HG03342 (cell line): ENCODE data around the gene RPP30.
A peak's percentile ranks its signal among the peaks of the same experiment; 100 is the strongest.

Experiments
- ATAC-seq: cut with Tn5 transposase; IDR thresholded peaks from one replicate; pipeline ENCODE4 v1.9.1; 2021; ENCODE audit warnings: mild to moderate bottlenecking, moderate library complexity; ENCODE audit not compliant: unreplicated experiment

Gene RPP30

GRCh38 chr10:90871766-90872647, at the start of gene RPP30:
TSS of gene RPP30 (plus strand) at chr10:90871974. CDS start at chr10:90871987, 13 bp downstream.
- ATAC-seq, result peak; percentile 97

- no peak for ATAC-seq
Observed at GRCh38 chr10:90822508-90822907, 49.3 kb upstream of the RPP30 start.

DNA sequence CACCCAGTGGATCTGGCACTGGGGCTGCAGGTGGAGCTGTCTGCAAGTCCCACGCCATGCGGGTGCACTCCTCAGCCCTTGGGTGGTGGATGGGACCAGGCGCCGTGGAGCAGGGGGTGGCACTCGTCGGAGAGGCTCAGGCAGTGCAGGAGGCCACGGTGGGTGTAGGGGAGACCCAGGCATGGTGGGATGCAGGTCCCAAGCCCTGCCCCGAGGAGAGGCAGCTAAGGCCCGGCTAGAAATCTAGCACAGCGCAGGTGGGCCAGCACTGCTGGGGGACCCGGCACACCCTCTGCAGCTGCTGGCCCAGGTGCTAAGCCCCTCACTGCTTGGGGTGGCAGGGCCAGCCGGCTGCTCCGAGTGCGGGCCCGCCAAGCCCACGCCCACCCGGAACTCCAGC, 39.7 kb upstream of the RPP30 start:
- no peak for ATAC-seq

- ATAC-seq, result no peak
Observed at GRCh38 chr10:90834326-90834725, 37.4 kb upstream of the RPP30 start.

- ATAC-seq, result no peak
Observed at GRCh38 chr10:90837486-90837885, 34.3 kb upstream of the RPP30 start.

GRCh38 chr10:90842725-90843124, 29.0 kb upstream of the RPP30 start:
- no peak for ATAC-seq

DNA sequence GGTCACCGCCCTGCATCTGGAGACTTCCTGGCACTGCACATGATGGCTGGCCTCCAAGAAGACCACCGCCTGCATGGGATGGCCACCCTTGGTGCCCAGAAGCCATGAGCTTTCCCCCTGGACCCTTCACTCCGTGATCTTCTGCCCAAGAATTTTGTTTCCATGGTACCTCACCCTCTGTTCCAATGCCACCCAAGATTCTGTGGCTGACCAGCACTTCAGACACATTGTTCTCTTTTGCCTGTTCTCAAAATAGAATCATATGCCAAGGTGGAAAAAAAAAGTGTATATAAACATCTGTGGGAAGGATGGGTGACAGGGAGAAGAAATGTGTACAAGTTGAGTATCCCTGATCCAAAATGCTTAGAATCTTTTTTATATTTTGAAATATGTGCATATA, 26.0 kb upstream of the RPP30 start:
- no peak for ATAC-seq

- no peak for ATAC-seq
Observed at GRCh38 chr10:90846746-90847145, 25.0 kb upstream of the RPP30 start.

GRCh38 chr10:90847436-90847835, 24.3 kb upstream of the RPP30 start:
- ATAC-seq, result no peak

DNA sequence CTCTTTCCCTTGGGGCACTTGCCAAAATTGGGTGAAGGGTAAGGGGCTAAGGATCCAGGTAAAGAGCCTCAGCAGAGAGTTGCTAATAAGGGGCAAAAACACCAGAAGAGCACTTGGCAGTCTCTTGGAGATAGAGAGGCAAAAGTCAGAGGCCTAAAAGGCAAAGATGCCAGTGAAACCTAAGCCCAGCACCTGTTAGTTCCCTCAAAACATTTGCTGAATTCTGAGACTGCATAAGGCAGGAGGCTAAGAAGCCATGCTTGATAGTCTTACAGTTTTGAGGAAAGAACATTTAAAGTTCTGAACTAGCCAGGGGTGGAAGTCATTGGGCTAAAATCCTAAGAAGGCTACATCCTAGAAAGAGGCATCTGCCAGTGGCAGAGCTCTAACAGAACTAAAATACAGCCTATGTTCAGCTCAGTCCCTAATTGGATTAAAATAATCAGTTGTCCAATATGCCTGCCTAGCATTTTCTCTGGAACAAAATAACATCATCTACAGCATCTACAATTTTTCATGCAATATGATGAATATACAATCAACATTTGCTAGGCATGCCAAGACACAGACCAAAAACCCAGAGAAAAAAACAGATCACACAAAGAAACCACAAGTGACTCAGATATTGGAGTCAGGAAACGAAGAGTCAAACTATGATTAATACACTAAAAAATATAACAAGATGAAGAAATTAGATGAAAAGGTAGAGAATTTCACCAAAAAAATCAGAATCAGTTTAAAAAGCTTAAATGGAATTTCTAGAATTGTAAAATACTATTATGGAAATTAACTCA, 21.6 kb upstream of the RPP30 start:
- ATAC-seq, result no peak

DNA sequence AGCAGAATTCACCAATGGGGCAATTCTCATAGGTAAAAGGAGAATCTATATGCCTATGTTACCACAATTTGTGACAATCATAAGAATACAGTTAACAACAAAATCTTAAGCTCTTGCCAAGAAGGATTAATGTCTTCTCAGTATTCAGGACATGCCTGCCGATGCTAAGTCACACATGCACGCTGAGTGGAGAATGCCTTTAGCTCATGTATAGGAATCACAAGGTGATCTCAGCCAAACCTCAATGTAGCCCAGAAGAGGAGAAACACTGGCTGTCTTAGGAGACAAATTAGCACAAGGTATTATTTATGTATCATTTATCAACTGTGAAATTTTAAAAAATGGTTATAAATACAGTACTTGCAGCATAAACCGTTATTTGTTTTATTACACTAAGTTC, 16.6 kb upstream of the RPP30 start:
- ATAC-seq, result no peak

GRCh38 chr10:90856261-90856660, 15.5 kb upstream of the RPP30 start:
- no peak for ATAC-seq

DNA sequence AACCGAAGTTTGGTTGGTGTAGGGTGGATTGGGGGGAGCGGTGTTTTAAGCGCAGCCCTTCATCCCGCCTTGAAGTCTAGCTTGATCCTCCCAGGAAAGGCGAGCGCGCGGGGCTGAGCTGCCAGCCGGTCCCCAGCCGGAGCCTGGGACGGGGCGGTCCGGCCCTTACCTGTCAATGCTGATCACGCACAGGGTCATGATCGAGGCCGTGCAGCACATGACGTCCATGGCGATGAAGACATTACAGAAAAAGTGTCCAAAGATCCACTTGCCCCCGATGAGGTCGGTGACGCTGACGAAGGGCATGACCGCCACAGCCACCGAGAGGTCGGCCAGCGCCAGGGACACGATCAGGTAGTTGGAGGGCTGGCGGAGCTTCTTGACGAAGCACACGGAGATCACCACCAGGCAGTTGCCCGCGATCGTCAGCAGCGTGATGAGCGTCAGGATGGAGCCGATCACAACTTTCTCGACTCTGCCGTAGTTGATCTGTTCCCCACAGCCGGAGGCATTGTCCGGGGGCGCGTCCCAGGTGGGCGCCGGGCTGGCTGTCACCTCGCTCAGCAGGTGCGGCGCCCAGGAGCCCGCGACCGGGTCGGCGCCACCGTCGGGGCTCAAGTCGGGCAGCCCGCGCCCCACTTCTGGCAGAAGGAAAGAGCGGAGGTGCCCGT, 14.7 kb upstream of the RPP30 start:
- ATAC-seq, result peak; percentile 4

- ATAC-seq, result peak; percentile 64
Observed at GRCh38 chr10:90857635-90858460, 13.9 kb upstream of the RPP30 start, which contains the start of gene HTR7. TSS of gene HTR7 (minus strand) at chr10:90858039. CDS start at chr10:90857671, 368 bp downstream.

- no peak for ATAC-seq
Observed at GRCh38 chr10:90858461-90858968, 13.3 kb upstream of the RPP30 start.

DNA sequence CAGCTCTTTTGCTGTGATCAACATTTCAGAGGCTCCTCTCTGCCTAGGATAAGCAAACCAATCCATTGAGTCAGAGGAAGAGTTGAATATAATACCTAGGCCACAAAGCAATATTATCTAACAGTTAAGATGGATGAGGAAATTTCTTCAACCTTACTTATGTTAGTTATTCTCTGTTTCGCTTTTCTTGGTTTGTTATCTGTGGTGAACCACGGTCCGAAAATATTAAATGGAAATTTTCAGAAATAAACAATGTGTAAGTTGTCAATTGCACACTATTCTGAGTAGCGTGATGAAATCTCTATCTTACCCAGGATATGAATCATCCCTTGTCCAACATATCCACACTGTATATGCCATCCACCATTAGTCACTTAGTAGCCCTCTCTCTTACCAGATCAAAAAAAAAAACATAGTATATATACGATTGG, 12.4 kb upstream of the RPP30 start:
- no peak for ATAC-seq

DNA sequence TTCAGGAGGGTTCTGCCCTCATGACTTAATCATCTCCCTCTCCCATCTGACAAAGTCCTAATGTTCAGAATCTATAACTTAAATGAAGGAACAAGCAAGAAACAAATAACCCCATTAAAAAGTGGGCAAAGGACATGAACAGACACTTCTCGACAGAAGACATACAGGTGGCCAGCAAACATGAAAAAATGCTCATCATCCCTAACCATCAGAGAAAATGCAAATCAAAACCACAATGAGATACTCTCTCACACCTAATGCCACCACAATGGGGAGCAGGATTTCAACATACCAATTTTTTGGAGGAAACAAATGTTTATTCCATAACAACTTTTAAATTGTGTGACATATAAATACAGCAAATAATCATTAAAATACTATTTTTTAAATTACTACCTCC, 11.0 kb upstream of the RPP30 start:
- no peak for ATAC-seq

DNA sequence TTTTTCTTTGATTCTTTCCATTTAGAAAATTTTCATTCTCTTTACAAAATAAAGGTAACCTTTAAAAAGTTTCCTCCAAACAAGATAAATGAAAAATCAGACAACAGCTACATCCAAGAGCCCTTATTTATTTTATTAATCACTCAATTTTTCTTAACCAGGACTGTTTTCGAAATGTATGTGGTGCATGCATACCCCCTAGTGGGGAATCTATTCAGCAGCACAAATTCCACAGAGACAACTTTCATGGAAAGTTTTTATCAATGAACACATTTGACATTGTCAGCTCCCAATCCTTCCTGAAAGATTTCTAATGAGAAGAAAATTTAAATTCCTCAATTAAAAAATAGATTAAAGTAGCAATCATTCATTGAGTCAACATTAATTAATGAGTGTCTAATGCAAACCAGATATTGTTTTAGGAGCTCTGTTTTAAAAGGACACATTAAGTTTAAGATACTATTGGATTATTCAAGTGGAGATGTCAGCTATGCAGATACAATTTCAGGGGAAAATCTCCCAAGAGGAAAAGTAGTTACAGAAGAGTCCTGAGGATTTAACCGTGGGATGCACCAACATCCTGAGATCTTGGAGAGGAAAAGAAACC, 8.8 kb upstream of the RPP30 start:
- ATAC-seq, result no peak

- no peak for ATAC-seq
Observed at GRCh38 chr10:90865401-90865800, 6.4 kb upstream of the RPP30 start.
